NCI-H146 (cell line): ENCODE data around the gene COQ4.
"Not testable (repeated sequence)": the region's sequence is repeated elsewhere in the genome, so short reads cannot be mapped to it uniquely, and the experiment has no call there.

Source experiments
- DNase-seq: peaks from one replicate; lab custom pipeline; 2025; lab: John Stamatoyannopoulos, UW

The COQ4 gene

GRCh38 chr9:128322404-128323211 lies at the start of gene COQ4, which contains the start of gene TRUB2:
Gene COQ4, plus strand, starts transcription at chr9:128322839. Its CDS starts 20 bp downstream, at chr9:128322859.
Gene TRUB2, minus strand, starts transcription at chr9:128322447. Its CDS starts 39 bp downstream, at chr9:128322408.
- peak; percentile 89 for DNase-seq

- no peak for DNase-seq
Observed at GRCh38 chr9:128274245-128274644, 48.4 kb upstream of the COQ4 start.

GRCh38 chr9:128275198-128276007 lies 47.2 kb upstream of the COQ4 start, which contains the start of gene GOLGA2:
Gene GOLGA2, minus strand, starts transcription at chr9:128276007. Its CDS starts 31 bp downstream, at chr9:128275976.
- peak; percentile 4 for DNase-seq

- DNase-seq: peak; percentile 98
Observed at GRCh38 chr9:128276008-128276573, 46.5 kb upstream of the COQ4 start, which contains the start of gene SWI5. Gene SWI5, plus strand, starts transcription at chr9:128276276.

- DNase-seq: peak; percentile 21
Observed at GRCh38 chr9:128276574-128277270, 45.9 kb upstream of the COQ4 start.

GRCh38 chr9:128279088-128280073 lies 43.3 kb upstream of the COQ4 start:
- DNase-seq: not testable (repeated sequence)

- no peak for DNase-seq
Observed at GRCh38 chr9:128280084-128280622, 42.5 kb upstream of the COQ4 start.

- DNase-seq: no peak
Observed at GRCh38 chr9:128282500-128282899, 40.1 kb upstream of the COQ4 start.

- no peak for DNase-seq
Observed at GRCh38 chr9:128285033-128285784, 37.4 kb upstream of the COQ4 start.

GRCh38 chr9:128286440-128286839 lies 36.2 kb upstream of the COQ4 start:
- DNase-seq: no peak

- no peak for DNase-seq
Observed at GRCh38 chr9:128288273-128289004, 34.2 kb upstream of the COQ4 start.

- no peak for DNase-seq
Observed at GRCh38 chr9:128292009-128292408, 30.6 kb upstream of the COQ4 start.

- DNase-seq: no peak
Observed at GRCh38 chr9:128293091-128293490, 29.5 kb upstream of the COQ4 start.

GRCh38 chr9:128294142-128294541 lies 28.5 kb upstream of the COQ4 start:
- DNase-seq: no peak

- DNase-seq: no peak
Observed at GRCh38 chr9:128296340-128297220, 26.1 kb upstream of the COQ4 start.

GRCh38 chr9:128297221-128297773 lies 25.3 kb upstream of the COQ4 start:
- no peak for DNase-seq
